HEK293T (cell line): ENCODE results near the gene SLC4A8.

ENCODE experiments used
- CTBP1 ChIP-seq: fragments of 450-650 bp; IDR thresholded peaks from 2 replicates; pipeline ENCODE4 v1.6.1; 2016; ENCODE audit warnings: borderline replicate concordance
- NFRKB ChIP-seq: fragments of 450-650 bp; IDR thresholded peaks from 2 replicates; pipeline ENCODE4 v1.6.1; 2016; ENCODE audit warnings: mild to moderate bottlenecking, moderate library complexity
- SP1 ChIP-seq: fragments of 450-650 bp; IDR thresholded peaks from 2 replicates; pipeline ENCODE4 v1.6.1; 2017

DNA sequence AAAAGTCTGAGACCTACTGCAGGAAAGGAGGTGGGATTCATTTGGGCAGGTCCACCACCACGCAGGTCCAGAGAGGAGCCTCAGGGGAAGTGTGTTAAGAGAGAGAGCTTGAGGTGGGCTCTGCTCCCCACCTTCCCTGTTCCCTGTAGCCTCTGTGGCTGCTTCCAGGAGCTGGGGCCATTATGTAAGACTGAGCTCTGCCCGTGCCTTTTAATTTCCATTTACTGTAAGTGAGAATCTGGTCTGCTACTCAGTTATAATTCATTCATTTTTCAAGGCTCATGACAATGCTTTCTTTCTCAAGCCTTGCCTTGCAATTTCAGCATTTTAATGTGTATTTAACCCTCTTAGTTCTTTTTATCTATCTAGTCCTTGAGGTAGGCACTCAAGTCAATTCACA, 8.3 kb downstream of the SLC4A8 start:
- no peak for TF ChIP-seq NFRKB
- no peak for TF ChIP-seq SP1
- no peak for TF ChIP-seq CTBP1
